OCI-LY7 (cell line): ENCODE results near the gene PCA3.

Source experiments
- CTCF ChIP-seq: fragments of 200-600 bp; sonication (generic); conservative IDR thresholded peaks from 2 replicates; pipeline ENCODE4 v1.5.1; 2014; ENCODE audit warnings: mild to moderate bottlenecking, antibody characterized with exemption, low read length, moderate library complexity, mixed read lengths
- EZH2phosphoT487 ChIP-seq: fragments of 200-600 bp; sonication (generic); IDR thresholded peaks from 2 replicates; pipeline ENCODE4 v1.6.1; 2018; ENCODE audit warnings: low read depth, borderline replicate concordance, mild to moderate bottlenecking, mixed run types, antibody characterized with exemption, low read length, moderate library complexity, mixed read lengths

- TF ChIP-seq CTCF, result no peak
- TF ChIP-seq EZH2phosphoT487, result no peak
Measured at GRCh38 chr9:76730801-76731200, 33.4 kb upstream of the PCA3 start.
